GM12878 (cell line): ENCODE results near the gene CALCR. TPM values are rescaled to one million over a fixed set of nuclear protein-coding genes. Genes with fewer than 3 reads are reported as not detected.

ENCODE experiments used
- ATAC-seq: fragments of 200-7000 bp; cut with Tn5 transposase; 3 replicates; pipeline ENCODE4 v1.9.1; 2020; ENCODE audit warnings: mild to moderate bottlenecking, moderate library complexity
- BruUV-seq: library from RNA; stranded (reverse); fragments of 400-500 nt; replicated peaks from 2 replicates; lab custom pipeline; 2021; lab: Mats Ljungman, UMichigan
- CTCF ChIA-PET: fragments of 300-600 bp; sonication (Branson Sonifier 250); formaldehyde crosslinking; extraction: SDS; loops from one replicate; lab custom pipeline; 2021; ENCODE audit warnings: inconsistent platforms; lab: Yijun Ruan, JAX
- POLR2A ChIA-PET: fragments of 350-600 bp; formaldehyde crosslinking; extraction: SDS; loops from one replicate; lab custom pipeline; 2021; ENCODE audit warnings: inconsistent platforms; lab: Charles Lee
- RAD21 ChIA-PET: fragments of 300-600 bp; sonication (Branson Sonifier 250); formaldehyde crosslinking; loops from one replicate; lab custom pipeline; 2023; ENCODE audit warnings: antibody characterized with exemption; ENCODE audit not compliant: unreplicated experiment; lab: Charles Lee
- SMC1A ChIA-PET: fragments of 300-600 bp; sonication (Branson Sonifier 250); formaldehyde crosslinking; loops from one replicate; lab custom pipeline; 2023; ENCODE audit not compliant: unreplicated experiment, uncharacterized antibody; lab: Charles Lee
- DNase-seq: peaks from one replicate; pipeline ENCODE4 v3.0.0-alpha.2; 2011; ENCODE audit warnings: low read depth, low spot score
- FAIRE-seq: peaks from 3 replicates; lab custom pipeline; 2011; peaks lifted over from hg19 to GRCh38; lab: Jason Lieb, UNC
- H2AFZ ChIP-seq: 2 replicates; pipeline ENCODE4 v1.6.0; 2011; ENCODE audit warnings: low read depth, low read length, control low read depth; ENCODE audit not compliant: control insufficient read depth
- H3K27ac ChIP-seq: 2 replicates; pipeline ENCODE4 v1.5.1; 2011; ENCODE audit warnings: control low read depth; ENCODE audit not compliant: control insufficient read depth, insufficient read depth
- H3K27me3 ChIP-seq, 2 experiments: replicated peaks in 1 of 2; 2 replicates each; pipeline versions ENCODE4 v1.6.0 to v1.6.1; 2011; ENCODE audit warnings: low read length in 1 of 2; ENCODE audit not compliant: control insufficient read depth in 2 of 2, insufficient read depth in 2 of 2
- H3K36me3 ChIP-seq, 2 experiments: 2 replicates each; pipeline ENCODE4 v1.5.1; 2011; ENCODE audit warnings: low read length in 1 of 2; ENCODE audit not compliant: control insufficient read depth in 2 of 2, insufficient read depth in 2 of 2
- H3K4me1 ChIP-seq: 2 replicates; pipeline ENCODE4 v1.6.1; 2011; ENCODE audit warnings: mild to moderate bottlenecking, low read length, moderate library complexity, mixed read lengths; ENCODE audit not compliant: control insufficient read depth, insufficient read depth
- H3K4me2 ChIP-seq: 2 replicates; pipeline ENCODE4 v1.6.0; 2011; ENCODE audit warnings: control low read depth; ENCODE audit not compliant: control insufficient read depth, insufficient read depth
- H3K4me3 ChIP-seq: fragments of 200-600 bp; sonication (generic); 2 replicates; pipeline ENCODE4 v1.5.1; 2016
- H3K79me2 ChIP-seq: 2 replicates; pipeline ENCODE4 v1.6.0; 2011; ENCODE audit warnings: low read length; ENCODE audit not compliant: control insufficient read depth, insufficient read depth
- H3K9ac ChIP-seq: 2 replicates; pipeline ENCODE4 v1.8.0; 2011; ENCODE audit warnings: low read length, control low read depth, mixed read lengths; ENCODE audit not compliant: control insufficient read depth, insufficient read depth
- H3K9me3 ChIP-seq: replicated peaks from 3 replicates; pipeline ENCODE4 v1.5.1; 2011; ENCODE audit warnings: mild to moderate bottlenecking, low read length; ENCODE audit not compliant: control insufficient read depth, insufficient read depth
- H4K20me1 ChIP-seq: 2 replicates; pipeline ENCODE4 v1.6.0; 2011; ENCODE audit not compliant: control insufficient read depth, insufficient read depth
- BRCA1 ChIP-seq: IDR thresholded peaks from 2 replicates; pipeline ENCODE4 v1.6.1; 2011; ENCODE audit warnings: low read depth, low read length, improper control_type of control experiment
- GATAD2B ChIP-seq: fragments of 450-650 bp; conservative IDR thresholded peaks from 2 replicates; pipeline ENCODE4 v1.6.1; 2017; ENCODE audit warnings: low read depth, mild to moderate bottlenecking, moderate library complexity
- JUND ChIP-seq: IDR thresholded peaks from 2 replicates; pipeline ENCODE4 v1.6.1; 2012; ENCODE audit warnings: low read depth, mild to moderate bottlenecking, low read length, improper control_type of control experiment, moderate library complexity
- PAX5 ChIP-seq: IDR thresholded peaks from 2 replicates; pipeline ENCODE4 v1.6.1; 2011; ENCODE audit warnings: low read depth, low read length, borderline replicate concordance
- POLR2AphosphoS2 ChIP-seq: IDR thresholded peaks from 2 replicates; pipeline ENCODE4 v1.6.1; 2011; ENCODE audit warnings: low read depth, mild to moderate bottlenecking, low read length, improper control_type of control experiment, moderate library complexity
- RBBP5 ChIP-seq: fragments of 200-600 bp; sonication (generic); conservative IDR thresholded peaks from 2 replicates; pipeline ENCODE4 v1.6.1; 2016
- SMARCA5 ChIP-seq: fragments of 450-650 bp; IDR thresholded peaks from 2 replicates; pipeline ENCODE4 v1.6.1; 2017; ENCODE audit warnings: mild to moderate bottlenecking
- SMC3 ChIP-seq: IDR thresholded peaks from 2 replicates; pipeline ENCODE4 v1.6.1; 2011; ENCODE audit warnings: low read length, improper control_type of control experiment, borderline replicate concordance
- SPI1 ChIP-seq: IDR thresholded peaks from 2 replicates; pipeline ENCODE4 v1.6.1; 2011; ENCODE audit warnings: low read depth, mild to moderate bottlenecking, low read length, moderate library complexity, borderline replicate concordance; ENCODE audit not compliant: insufficient read depth
- ZNF207 ChIP-seq: fragments of 450-650 bp; IDR thresholded peaks from 2 replicates; pipeline ENCODE4 v1.6.1; 2014; ENCODE audit warnings: antibody characterized with exemption, mild to moderate bottlenecking, borderline replicate concordance
- ZNF592 ChIP-seq: fragments of 450-650 bp; IDR thresholded peaks from 2 replicates; pipeline ENCODE4 v1.6.1; 2017; ENCODE audit warnings: mild to moderate bottlenecking, moderate library complexity
- WGBS: methylation state at CpG from one replicate; pipeline ENCODE4 v1.1.6; 2016; ENCODE audit warnings: low lambda C conversion rate; ENCODE audit not compliant: insufficient replicate concordance, insufficient coverage; ENCODE audit errors: missing lambda C conversion rate; 5-methylcytosine and 5-hydroxymethylcytosine counted together
- in situ Hi-C: fragments of 300-500 bp; cut with MboI; formaldehyde crosslinking; loops from 9 replicates; pipeline ENCODE4 v1.14.3; 2018; ENCODE audit warnings: mixed read lengths
- intact Hi-C: fragments of 100-400 bp; cut with micrococcal nuclease; formaldehyde crosslinking; loops from one replicate; pipeline ENCODE4 v1.14.2; 2022; ENCODE audit not compliant: unreplicated experiment
- polyA plus RNA-seq, 11 experiments: library from polyadenylated mRNA; depleted of rRNA in 4 of 11; unstranded in 6 of 11; stranded (reverse) in 5 of 11; fragments of >200 nt; fragmentation: Nextera tagmentation in 4 of 11; fragmentation: Illumina TruSeq in 1 of 11; extraction: Ambion mirVana in 4 of 11; extraction: Trizol in 1 of 11; gene quantifications; 1 replicate in 1 of 11; 2 replicates in 10 of 11; pipeline versions ENCODE4 v1.2.1 to v1.2.3, GENCODE V29; 2011 to 2016; ENCODE audit warnings: inconsistent platforms in 2 of 11, missing spikeins in 2 of 11, low read depth in 1 of 11
- total RNA-seq, 4 experiments: library from RNA; depleted of rRNA in 3 of 4; stranded (reverse); fragments of >200 nt in 3 of 4; fragmentation: Illumina TruSeq in 1 of 4; extraction: Trizol in 1 of 4; gene quantifications; 2 replicates each; pipeline versions ENCODE4 v1.2.1 to v1.2.3, GENCODE V29; 2013 to 2021

Gene CALCR
- total and polyA plus RNA-seq, 10 of the 15 experiments (the other 5 are each of a cell fraction or from before 2014, with no cell fraction given): not detected

GRCh38 chr7:93475811-93476210 lies 98.7 kb downstream of the CALCR start (continued):
- TF ChIP-seq ZNF592 (no peak), RBBP5 (no peak), SPI1 (no peak), SMC3 (no peak), JUND (no peak), BRCA1 (no peak), SMARCA5 (no peak)
- TF ChIP-seq, all 136 proteins: peak for 0

- no peak overlapping the region for H3K4me2 ChIP-seq
- H3K9ac ChIP-seq: no peak overlapping the region
- intact Hi-C loops (no loop called here), in situ Hi-C loops (no loop called here)
- ChIA-PET RAD21 (no interaction called here), SMC1A (no interaction called here), CTCF (no interaction called here), POLR2A (no interaction called here)
- H4K20me1 ChIP-seq: no peaks in the 10 kb centered on the region
- no peaks in the 10 kb centered on the region for H3K36me3 ChIP-seq
- H3K79me2 ChIP-seq: no peaks in the 10 kb centered on the region
- no peak overlapping the region for H3K4me3 ChIP-seq
- DNase-seq: no peak
- FAIRE-seq: peak; percentile 18
- no peaks in the 10 kb centered on the region for H3K4me1 ChIP-seq
- H3K27ac ChIP-seq: no peak overlapping the region
- 33% methylated on average over 2 of the region's 2 CpGs for WGBS
- H2AFZ ChIP-seq: no peak overlapping the region
- no peaks in the 10 kb centered on the region for H3K27me3 ChIP-seq
- ATAC-seq: no peak
- H3K9me3 ChIP-seq: no peaks in the 10 kb centered on the region
- no peak for TF ChIP-seq GATAD2B
- no peak for TF ChIP-seq ZNF207
- TF ChIP-seq POLR2AphosphoS2: no peak
- no peak for TF ChIP-seq PAX5
- no peak for TF ChIP-seq SMARCA5
- no TSS peak for BruUV-seq
Observed at GRCh38 chr7:93471456-93471855, 103.1 kb downstream of the CALCR start.
